Ecto neural progenitor cell (in vitro differentiated cells): ENCODE results near the gene GAB2.
"Not testable (repeated sequence)": the region's sequence is repeated elsewhere in the genome, so short reads cannot be mapped to it uniquely, and the experiment has no call there.

ENCODE experiments used
- DNase-seq: peaks from one replicate; pipeline ENCODE4 v3.0.0-alpha.2; 2018; ENCODE audit warnings: low spot score

The GAB2 gene

GRCh38 chr11:78277314-78277994 lies 140.2 kb downstream of the GAB2 start:
- no peak for DNase-seq

- DNase-seq, result no peak
These were observed 141.3 kb downstream of the GAB2 start for GRCh38 chr11:78276311-78276710.

GRCh38 chr11:78274739-78275138 lies 142.9 kb downstream of the GAB2 start:
- DNase-seq, result no peak

GRCh38 chr11:78272625-78273269 lies 144.9 kb downstream of the GAB2 start:
- not testable (repeated sequence) for DNase-seq

GRCh38 chr11:78271801-78272200 lies 145.8 kb downstream of the GAB2 start:
- DNase-seq, result not testable (repeated sequence)

GRCh38 chr11:78270971-78271370 lies 146.6 kb downstream of the GAB2 start:
- DNase-seq, result no peak

GRCh38 chr11:78269806-78270205 lies 147.8 kb downstream of the GAB2 start:
- no peak for DNase-seq

- DNase-seq, result no peak
These were observed 148.8 kb downstream of the GAB2 start for GRCh38 chr11:78268591-78269410.

- no peak for DNase-seq
These were observed 151.2 kb downstream of the GAB2 start for GRCh38 chr11:78266451-78266850.

- no peak for DNase-seq
These were observed 152.3 kb downstream of the GAB2 start for GRCh38 chr11:78265326-78265725.

GRCh38 chr11:78262691-78263090 lies 154.9 kb downstream of the GAB2 start:
- DNase-seq, result no peak

- no peak for DNase-seq
These were observed 155.4 kb downstream of the GAB2 start for GRCh38 chr11:78262238-78262637.

GRCh38 chr11:78261828-78262227 lies 155.8 kb downstream of the GAB2 start:
- DNase-seq, result no peak

GRCh38 chr11:78261367-78261766 lies 156.3 kb downstream of the GAB2 start:
- DNase-seq, result no peak

- DNase-seq, result no peak
These were observed 157.7 kb downstream of the GAB2 start for GRCh38 chr11:78259777-78260487.

GRCh38 chr11:78257654-78258053 lies 160.0 kb downstream of the GAB2 start:
- DNase-seq, result no peak

- DNase-seq, result no peak
These were observed 160.7 kb downstream of the GAB2 start for GRCh38 chr11:78256962-78257361.

- DNase-seq, result no peak
These were observed 161.7 kb downstream of the GAB2 start for GRCh38 chr11:78255919-78256318.

GRCh38 chr11:78254268-78254667 lies 163.4 kb downstream of the GAB2 start:
- no peak for DNase-seq

- no peak for DNase-seq
These were observed 163.8 kb downstream of the GAB2 start for GRCh38 chr11:78253797-78254196.

GRCh38 chr11:78251083-78251775 lies 166.4 kb downstream of the GAB2 start:
- no peak for DNase-seq

GRCh38 chr11:78250099-78250498 lies 167.5 kb downstream of the GAB2 start:
- DNase-seq, result no peak
